SH-SY5Y (cell line): ENCODE results near the gene HS3ST5.

Source experiments
- GATA2 ChIP-seq: IDR thresholded peaks from 2 replicates; pipeline ENCODE4 v1.6.1; 2011; ENCODE audit warnings: mild to moderate bottlenecking, low read depth, low read length
- GATA3 ChIP-seq: IDR thresholded peaks from 2 replicates; pipeline ENCODE4 v1.6.1; 2011; ENCODE audit warnings: low read depth, mild to moderate bottlenecking, low read length, moderate library complexity

DNA sequence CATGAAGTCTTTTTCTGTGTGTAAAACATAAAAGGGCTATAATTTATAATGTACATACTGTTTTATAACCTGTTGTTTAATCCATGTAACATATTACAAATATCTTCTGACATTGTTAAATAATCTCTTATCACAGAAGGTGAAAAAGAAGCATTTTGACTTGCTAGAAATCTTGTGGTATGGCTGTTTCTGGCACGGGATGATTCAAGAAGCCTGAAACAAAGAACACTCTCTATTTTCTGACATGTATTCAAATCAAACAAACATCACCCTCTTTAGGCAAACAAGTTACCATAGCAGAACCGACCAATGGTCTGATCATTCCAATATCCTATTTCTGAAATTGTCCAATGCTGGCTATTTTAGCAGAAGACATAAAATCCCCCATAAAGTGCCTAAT, 55.4 kb downstream of the HS3ST5 start:
- TF ChIP-seq GATA2 (no peak), GATA3 (no peak)
